G401 (cell line): Measurements from ENCODE around the gene TUNAR. TPM values are rescaled to one million over a fixed set of nuclear protein-coding genes. Genes with fewer than 3 reads are reported as not detected.

ENCODE experiments used
- DNase-seq: peaks from one replicate; pipeline ENCODE4 v3.0.0-alpha.2; 2015; ENCODE audit warnings: low spot score
- in situ Hi-C: cut with HindIII; loops from 2 replicates; pipeline ENCODE4 v1.10.0; 2016; ENCODE audit warnings: low sequenced_read_pairs, mixed read lengths
- total RNA-seq: library from RNA; depleted of rRNA; stranded (reverse); fragments of >200 nt; shearing (Covaris generic); gene quantifications from 2 replicates; pipeline ENCODE4 v1.2.3, GENCODE V29; 2014

Gene TUNAR
- total RNA-seq, 1 experiment from 2014 or later: not detected

GRCh38 chr14:95903165-95903564, 26.5 kb downstream of the TUNAR start:
- in situ Hi-C loops: no loop called here
- DNase-seq: no peak

GRCh38 chr14:95903616-95904107, 27.0 kb downstream of the TUNAR start:
- DNase-seq: no peak
- in situ Hi-C loops: no loop called here

GRCh38 chr14:95906591-95906990, 30.0 kb downstream of the TUNAR start:
- in situ Hi-C loops: no loop called here

GRCh38 chr14:95910628-95911027, 34.0 kb downstream of the TUNAR start:
- in situ Hi-C loops: no loop called here
- DNase-seq: no peak

More at GRCh38 chr14:95906591-95906990, 30.0 kb downstream of the TUNAR start:
- DNase-seq: no peak

GRCh38 chr14:95911456-95911855, 34.8 kb downstream of the TUNAR start:
- in situ Hi-C loops: no loop called here
- DNase-seq: no peak

- in situ Hi-C loops: no loop called here
- DNase-seq: no peak
Measured at GRCh38 chr14:95915330-95915729, 38.7 kb downstream of the TUNAR start.

- in situ Hi-C loops: no loop called here
- DNase-seq: no peak
Measured at GRCh38 chr14:95918466-95918865, 41.8 kb downstream of the TUNAR start.

- DNase-seq: no peak
- in situ Hi-C loops: no loop called here
Measured at GRCh38 chr14:95920769-95921438, 44.3 kb downstream of the TUNAR start.

GRCh38 chr14:95922080-95922479, 45.4 kb downstream of the TUNAR start:
- DNase-seq: no peak
- in situ Hi-C loops: no loop called here

- in situ Hi-C loops: no loop called here
- no peak for DNase-seq
Measured at GRCh38 chr14:95928751-95929150, 52.1 kb downstream of the TUNAR start.

GRCh38 chr14:95931384-95931783, 54.8 kb downstream of the TUNAR start:
- DNase-seq: no peak
- in situ Hi-C loops: no loop called here

- in situ Hi-C loops: no loop called here
- no peak for DNase-seq
Measured at GRCh38 chr14:95935228-95935822, 58.7 kb downstream of the TUNAR start.

GRCh38 chr14:95936041-95936440, 59.4 kb downstream of the TUNAR start:
- DNase-seq: no peak
- in situ Hi-C loops: no loop called here

GRCh38 chr14:95939335-95939734, 62.7 kb downstream of the TUNAR start:
- DNase-seq: no peak
- in situ Hi-C loops: no loop called here

GRCh38 chr14:95941897-95942296, 65.3 kb downstream of the TUNAR start:
- in situ Hi-C loops: no loop called here

GRCh38 chr14:95943699-95944098, 67.1 kb downstream of the TUNAR start:
- DNase-seq: peak; percentile 3
- in situ Hi-C loops: no loop called here

More at GRCh38 chr14:95941897-95942296, 65.3 kb downstream of the TUNAR start:
- DNase-seq: no peak

- DNase-seq: no peak
- in situ Hi-C loops: no loop called here
Measured at GRCh38 chr14:95944462-95944861, 67.8 kb downstream of the TUNAR start.

GRCh38 chr14:95946867-95947266, 70.2 kb downstream of the TUNAR start:
- DNase-seq: no peak
- in situ Hi-C loops: no loop called here

- in situ Hi-C loops: no loop called here
- DNase-seq: no peak
Measured at GRCh38 chr14:95948558-95948981, 71.9 kb downstream of the TUNAR start.

- no peak for DNase-seq
- in situ Hi-C loops: no loop called here
Measured at GRCh38 chr14:95951359-95951758, 74.7 kb downstream of the TUNAR start.
